Cortex of kidney (tissue), 1 donor: ENCODE data around the gene DUSP16.
"Not testable (repeated sequence)": the region's sequence is repeated elsewhere in the genome, so short reads cannot be mapped to it uniquely, and the experiment has no call there.

Source experiments
- DNase-seq: peaks from one replicate; lab custom pipeline; 2025; lab: John Stamatoyannopoulos, UW

Gene DUSP16

DNA sequence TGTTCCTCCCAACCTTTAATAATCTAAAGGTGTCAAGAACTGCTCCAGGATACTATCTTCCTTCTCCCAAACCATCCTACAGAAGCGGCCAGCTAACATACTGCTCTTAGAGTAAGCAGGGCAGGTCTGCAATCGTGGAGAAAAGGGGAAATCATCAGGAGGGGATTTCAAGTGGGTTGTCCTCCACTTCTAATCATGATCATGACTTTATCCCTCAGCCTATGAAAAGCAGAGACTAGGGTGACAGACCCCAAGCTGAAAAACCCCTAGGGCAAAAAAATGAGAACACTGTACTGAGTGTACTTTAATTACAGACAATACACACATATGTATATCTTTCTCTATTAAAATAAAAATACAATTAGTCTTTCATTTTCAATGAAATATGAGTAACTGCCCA, 13.9 kb downstream of the DUSP16 start:
- no peak for DNase-seq

DNA sequence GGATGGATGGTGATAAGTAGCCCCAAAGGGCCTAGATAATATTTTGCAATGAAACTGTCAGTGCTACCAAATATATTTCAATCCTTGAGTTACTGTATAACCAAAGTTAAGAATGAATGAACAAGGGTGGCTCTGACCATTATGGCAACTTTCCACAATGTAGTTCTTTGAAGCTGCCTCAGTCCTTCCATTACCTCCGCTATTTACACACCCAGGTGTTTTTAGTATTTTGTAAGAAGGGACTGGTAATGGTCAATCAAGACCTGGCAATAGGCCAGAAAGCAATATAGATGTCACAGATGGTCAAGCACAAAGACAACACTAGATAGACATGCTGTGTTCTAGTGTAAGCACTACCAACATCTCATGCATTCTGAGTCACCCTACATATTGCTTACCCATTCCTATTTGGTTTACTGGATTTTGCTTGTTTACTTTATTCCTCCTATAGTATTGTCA, 16.3 kb downstream of the DUSP16 start:
- DNase-seq: no peak

DNA sequence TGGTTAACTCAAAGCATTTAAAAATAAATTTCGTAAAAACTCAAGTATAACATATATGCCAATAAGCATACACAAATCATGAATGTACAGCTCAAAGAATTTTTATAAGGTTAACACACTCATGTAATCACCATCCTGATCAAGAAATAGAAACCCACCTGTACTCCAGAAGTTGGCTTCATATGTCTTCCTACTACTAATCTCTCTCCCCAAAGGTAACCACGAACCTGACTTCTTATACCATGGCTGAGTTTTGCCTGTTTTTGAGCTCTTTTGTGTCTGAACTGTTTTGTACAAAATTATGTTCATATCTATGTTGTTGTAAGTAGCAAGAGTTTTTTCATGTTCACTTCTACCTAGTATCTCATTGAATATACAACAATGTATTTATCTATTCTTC, 18.7 kb downstream of the DUSP16 start:
- DNase-seq: no peak

DNA sequence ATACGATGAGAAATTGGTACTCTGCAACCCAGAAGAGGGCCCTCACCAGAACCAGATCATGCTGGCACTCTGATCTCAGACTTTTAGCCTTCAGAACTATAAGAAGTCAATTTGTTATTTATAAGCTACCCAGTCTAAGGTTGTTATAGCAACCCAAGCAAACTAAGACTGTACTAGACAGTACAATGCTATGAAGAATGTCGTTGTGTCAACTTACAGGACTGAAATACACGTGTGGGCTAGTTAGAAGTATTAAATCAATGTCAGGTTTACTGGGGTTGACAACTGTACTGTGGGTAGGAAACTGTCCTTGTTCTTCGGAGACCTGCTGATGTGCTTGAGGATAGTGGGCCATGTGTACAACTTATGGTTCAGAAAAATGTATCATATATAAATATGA, 19.7 kb downstream of the DUSP16 start:
- DNase-seq: no peak

DNA sequence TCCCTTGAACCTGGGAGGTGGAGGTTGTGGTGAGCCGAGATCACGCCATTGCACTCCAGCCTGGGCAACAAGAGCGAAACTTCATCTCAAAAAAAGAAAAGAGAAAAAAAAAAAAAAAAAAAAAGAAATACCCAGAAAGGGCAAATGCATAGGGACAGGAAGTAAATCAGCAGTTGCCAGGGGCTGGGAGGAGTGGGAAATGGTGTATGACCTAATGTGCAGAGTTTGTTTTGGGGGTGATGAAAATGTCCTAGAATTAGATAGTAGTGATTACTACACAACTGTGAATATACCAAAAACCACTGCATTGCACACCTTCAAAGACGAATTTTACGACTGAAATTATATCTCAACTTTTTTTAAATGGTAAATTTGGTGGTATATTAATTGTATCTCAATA, 20.4 kb downstream of the DUSP16 start:
- DNase-seq: no peak

DNA sequence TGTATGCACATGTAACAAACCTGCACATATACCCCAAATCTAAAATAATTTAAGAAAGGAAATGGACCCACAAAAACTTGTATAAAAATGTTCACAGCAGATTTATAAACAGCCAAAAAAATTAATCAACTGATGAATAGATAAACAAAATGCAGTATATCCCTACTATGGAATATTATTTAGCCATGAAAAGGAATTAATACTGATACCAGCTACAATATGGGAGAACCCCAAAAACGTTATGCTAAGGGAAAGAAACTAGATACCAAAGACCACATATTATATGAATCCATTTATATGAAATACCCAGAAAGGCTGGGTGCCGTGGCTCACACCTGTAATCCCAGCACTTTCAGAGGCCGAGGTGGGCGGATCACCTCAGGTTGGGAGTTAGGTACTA, 20.9 kb downstream of the DUSP16 start:
- DNase-seq: no peak

DNA sequence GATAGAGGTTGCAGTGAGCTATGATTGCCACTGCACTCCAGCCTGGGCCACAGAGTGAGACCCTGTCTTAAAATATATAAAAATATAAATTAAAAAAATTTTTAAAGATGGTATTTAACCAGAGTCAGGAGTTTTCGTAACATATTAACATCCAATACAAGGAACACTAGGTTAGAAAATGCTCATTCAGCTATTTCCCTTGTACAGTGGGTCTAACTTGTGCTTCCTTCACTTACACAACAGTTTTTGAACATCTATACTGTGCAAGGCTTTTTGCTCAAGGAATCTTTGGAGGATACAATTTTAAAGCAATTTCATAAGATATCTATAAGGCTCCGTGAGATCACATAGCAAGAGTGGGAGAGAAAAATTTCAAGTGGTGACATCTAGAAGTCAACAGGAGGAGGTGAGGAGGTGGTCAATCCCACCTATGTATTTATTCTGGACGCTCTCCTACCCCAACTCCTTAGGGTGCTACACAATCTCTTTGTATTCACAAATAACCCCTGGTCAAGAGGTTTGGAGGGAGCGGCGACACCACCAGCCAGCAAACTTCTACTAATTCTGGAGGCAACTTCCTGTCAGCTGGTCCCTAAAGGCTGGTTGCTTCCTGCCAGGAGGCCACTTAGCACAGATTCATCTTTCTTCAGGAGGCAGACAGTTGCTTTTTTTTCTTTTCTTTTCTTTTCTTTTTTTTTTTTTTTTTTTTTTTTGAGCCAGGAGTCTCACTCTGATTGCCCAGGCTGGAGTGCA, 22.2 kb downstream of the DUSP16 start:
- no peak for DNase-seq

DNA sequence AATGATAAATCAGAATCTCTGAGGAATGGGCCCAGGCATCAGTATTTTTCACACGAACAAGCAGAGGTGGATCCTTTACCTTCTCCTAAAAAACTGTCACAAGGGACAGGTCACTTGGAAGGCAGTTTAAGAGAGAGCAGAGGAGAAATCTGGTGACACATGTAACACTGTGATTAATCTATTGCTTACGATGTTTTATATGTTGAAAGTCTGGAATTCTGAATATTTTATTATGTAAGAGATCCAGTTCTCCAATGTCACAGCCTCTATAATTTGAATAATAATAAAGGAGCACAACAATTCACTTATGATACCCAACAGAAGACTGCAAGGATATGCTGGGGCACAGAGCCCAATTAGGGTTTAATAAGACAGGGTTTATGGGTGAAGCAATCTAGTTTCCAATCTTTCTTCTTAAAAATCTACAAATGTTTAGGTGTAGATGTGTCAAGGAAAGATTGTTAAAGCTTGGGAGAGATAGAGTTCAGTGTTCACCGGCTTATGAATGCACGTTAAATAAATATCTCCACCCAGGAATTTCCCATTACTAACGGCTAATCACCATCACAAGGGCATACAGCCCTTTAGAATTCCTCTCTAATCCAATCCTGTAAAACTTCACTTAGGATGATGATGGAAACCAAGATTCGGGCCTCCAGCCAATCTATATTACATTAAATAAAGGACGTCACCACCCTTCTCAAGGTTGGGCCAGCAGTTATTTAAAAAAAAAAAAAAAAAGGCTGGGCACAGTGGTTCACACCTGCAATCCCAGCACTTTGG, 23.4 kb downstream of the DUSP16 start:
- DNase-seq: no peak

DNA sequence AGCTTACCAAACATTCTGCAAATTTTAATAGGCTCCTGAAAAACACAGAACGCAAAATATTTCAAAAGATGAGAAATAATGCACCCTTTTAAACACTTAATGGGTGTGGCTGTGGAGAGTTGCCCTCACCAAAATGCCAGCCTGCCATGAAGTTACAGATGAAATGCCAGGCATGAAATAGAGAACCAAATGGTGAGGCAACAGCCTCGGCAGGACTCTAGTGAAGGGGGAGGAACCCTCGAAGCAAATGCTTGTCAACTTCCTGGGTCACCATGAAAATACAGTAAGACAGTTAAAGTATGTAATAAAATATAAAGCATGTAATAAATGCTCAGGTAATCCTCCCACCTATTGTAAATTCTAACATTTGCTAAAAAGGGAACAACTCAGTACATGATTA, 24.1 kb downstream of the DUSP16 start:
- no peak for DNase-seq

DNA sequence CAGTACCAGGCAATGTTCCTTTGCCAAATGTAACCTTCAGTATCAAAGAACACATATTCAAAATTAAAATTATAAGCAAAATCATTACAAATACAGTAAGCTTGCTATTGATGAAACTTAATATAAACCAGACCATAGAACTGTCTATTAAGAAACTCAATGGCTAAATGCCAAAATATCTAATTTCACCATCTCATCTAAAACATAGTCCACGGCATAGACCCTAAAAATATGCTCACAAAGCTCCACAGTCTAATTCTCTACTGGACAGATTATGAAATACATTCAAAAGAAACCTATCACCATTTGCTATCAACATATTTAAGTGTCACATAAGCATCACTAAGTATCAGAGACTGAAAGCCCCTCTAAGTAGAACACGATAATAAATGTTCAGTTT, 25.2 kb downstream of the DUSP16 start:
- no peak for DNase-seq

DNA sequence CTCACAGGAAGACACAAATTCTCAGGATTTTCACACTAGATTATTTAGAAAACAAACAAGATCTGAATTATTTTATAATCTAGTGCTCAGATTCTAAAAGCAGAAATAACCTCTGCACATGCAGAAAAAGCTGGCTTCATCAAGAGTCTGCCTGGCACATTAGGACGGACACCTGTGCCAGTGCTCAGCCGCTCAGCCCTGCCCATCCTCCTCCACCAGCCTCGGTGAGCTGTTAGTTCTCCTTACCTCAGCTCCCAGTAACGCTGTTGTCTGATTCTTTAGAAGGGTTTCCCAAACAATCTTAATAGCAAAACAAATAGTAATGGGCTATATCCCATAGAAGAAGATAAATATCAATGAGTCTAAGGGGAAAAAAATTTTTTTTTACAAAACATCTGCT, 27.7 kb downstream of the DUSP16 start:
- DNase-seq: no peak

DNA sequence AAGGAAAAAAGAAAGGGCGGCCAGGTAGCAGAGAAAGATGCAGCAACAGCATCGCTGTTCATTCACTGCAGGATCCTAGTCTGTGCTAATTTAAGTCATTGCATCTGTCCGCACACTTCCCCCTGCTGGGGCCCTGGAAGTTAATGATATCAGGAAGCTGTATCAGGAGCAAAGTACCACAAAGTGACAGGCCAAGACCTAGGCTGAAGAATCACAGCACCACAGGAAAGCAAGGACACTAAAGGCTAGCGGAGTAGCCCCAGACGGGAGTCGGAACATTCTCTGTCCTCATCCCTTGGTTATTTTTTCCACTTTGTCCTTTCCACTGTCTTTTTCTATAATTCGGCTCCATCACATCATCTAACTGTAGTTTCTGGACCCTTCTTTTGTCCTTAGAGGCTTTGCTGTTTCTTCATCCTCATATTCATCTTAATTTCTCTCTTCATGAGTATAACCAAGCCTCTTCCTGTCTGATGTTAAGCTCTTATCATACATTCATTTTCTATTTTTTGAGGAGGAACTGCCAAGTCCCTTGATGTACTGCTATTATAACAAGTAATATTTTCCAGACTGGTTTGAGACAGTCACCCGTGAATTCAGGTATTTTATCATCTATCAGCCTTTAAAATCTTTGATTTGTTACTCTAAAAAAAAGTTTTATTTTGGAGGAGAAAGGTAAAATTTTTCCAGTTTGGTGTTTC, 28.3 kb downstream of the DUSP16 start:
- no peak for DNase-seq

DNA sequence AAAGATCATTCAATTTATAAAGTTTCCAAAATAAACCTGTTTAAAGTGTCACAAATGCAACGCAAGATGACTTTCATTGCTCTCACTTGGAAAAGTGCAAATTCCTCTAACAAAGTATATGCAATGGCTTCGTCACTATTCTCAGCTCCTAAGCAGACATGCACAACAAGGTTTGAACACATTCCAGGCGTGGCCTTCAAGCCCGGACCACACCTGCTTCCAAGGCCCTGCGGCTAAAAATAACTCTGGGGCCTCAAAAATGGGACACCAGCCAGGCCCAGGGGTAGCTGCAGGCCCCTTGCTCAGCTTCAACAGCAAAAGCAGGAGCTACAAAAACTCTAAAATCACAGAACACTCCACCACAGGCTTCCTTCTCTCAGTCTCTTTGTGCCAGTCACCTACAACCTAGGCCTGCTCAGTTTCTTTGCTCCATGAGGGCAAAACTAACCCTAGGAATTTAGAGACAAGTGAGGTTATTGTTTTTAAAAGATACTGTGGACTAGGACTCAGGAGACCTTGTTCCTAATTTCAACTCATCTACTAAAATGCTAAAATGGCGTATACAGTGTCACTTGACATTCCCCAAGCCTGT, 29.3 kb downstream of the DUSP16 start:
- DNase-seq: no peak

DNA sequence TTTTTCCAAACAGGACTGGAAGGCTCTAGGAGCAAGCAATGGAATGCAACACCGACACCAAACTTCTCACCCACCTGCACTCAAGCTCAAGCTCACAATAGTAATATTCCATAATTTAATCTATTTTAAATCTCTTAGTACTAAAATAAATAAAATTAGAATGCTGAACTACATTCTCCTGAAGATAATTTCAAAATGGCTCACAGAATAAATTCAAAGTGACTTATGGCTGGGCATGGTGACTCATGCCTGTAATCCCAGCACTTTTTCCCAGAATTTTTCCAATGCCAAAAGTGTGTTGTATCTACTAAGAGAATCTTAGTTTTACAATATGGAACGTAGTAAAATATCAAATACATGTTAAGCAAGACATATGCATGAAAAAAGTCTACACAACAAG, 31.5 kb downstream of the DUSP16 start:
- DNase-seq: no peak

DNA sequence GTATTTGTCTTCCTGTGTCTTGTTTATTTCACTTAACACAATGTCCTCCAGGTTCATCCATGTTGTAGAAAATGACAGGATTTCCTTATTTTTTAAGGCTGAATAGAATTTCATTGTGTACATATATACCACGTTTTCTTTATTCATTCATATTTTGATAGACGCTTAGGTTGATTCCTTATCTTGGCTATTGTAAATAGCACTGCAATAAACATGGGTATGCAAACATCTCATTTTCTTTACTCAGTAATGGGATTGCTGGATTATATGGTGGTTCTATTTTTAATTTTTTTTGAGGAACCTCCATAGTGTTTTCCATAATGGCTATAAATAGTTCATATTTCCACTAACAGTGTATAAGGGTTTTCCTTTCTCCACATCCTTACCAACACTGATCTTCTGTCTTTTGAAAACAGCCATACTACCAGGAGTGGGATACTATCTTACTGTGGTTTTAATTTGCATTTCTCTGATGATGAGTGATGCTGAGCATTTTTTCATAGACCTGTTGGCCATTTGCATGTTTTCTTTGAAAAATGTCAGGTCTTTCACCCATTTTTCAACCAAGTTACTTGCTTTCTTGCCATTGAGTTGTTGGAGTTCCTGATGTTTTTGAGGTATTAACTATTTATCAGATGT, 32.8 kb downstream of the DUSP16 start:
- DNase-seq: no peak

DNA sequence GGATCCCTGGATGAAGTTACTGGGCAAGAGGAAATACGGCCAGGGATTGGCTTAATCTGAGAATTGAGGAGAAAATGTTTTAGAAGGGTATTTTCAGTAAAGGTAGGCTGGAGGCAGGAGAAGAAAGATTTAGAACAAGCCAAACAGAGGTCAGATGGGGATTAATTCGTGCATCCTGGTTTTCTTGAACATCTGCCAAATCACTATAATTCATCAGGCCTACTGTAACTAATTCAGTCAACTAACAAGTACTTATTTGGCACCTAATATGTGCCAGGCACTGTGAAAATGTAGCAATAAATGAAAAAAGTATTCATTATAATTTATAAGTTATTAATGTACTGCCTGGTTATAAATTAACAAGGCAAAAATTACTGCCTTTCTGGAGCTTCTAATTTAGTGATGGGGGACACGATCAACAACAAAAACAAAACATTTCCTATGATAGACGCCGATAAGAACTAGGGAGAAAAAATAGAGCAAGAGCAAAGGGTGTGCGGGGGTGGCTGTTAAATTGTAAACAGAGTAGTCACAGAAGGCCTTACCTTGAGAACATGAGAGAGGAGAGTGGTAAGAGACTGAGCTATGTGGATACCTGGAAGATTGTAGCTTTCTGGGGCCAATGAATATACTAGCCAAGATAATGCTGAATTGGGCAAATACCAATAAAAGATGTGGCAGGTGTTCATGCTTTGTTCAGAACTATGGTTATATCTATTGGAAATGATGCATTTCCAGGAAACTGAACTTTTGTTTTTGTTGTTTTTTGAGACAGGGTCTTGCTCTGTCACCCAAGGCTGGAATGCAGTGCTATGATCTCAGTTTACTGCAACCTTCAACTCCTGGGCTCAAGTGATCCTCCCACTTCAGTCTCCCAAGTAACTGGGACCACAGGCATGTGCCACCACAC, 34.0 kb downstream of the DUSP16 start:
- no peak for DNase-seq

DNA sequence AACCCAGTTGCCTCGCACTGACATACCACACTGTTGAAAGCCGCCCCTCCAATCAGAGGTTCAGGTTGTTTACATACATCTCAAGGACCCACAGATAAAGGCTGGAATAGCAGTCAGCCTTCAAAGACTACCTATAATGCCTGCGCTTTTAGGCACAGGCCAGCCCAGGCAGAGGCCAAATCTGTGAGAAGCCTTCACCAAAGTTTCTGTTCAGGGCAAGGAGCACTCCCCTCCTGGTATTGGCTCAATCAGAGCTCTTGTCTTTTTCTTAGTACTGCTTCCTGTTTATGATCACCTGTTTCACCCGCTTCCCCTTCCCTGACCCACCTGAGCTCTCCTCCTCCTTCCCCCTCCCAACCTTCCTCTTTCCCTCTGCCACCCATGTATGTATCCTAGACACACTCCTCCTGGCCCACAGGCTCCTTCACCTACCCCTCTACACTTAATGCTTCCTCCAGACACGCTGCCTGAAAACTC, 34.8 kb downstream of the DUSP16 start:
- no peak for DNase-seq

DNA sequence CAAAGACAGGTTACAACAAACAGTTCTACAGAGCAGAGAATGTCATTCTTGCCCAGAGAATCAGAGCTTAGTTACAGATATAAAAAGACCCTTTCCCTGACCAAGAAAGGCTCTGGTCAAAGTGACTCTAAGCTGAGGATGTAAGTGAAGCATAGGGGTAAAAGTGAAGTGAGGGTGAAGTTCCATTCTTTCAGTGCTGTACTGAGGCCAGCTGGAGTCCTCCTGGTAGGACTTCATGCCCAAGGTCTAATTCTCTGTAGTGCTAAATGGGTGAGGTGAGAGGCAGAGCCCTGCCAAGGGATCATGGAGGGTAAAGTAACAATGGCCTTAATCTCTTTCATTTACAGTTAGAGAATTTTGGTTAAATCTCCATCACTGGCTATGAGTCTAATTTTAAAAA, 38.5 kb downstream of the DUSP16 start:
- DNase-seq: no peak

DNA sequence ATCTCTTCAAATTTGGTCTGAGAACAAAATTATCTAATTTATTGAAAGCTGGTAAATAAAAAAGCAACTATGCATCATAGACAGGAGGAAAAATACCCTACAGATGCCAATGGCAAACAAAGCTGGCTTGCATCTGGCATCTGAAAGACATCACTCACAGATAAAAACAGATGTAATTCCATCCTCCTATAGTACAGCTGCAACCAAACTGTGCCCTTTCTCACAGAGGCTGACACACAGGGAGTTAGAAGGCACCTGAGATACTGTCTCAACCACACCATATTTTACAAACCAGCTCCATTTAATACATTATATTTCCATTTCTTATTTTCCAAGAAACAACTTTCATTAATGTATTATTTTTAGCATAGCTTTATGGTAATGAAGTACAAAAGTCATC, 39.4 kb downstream of the DUSP16 start:
- no peak for DNase-seq

DNA sequence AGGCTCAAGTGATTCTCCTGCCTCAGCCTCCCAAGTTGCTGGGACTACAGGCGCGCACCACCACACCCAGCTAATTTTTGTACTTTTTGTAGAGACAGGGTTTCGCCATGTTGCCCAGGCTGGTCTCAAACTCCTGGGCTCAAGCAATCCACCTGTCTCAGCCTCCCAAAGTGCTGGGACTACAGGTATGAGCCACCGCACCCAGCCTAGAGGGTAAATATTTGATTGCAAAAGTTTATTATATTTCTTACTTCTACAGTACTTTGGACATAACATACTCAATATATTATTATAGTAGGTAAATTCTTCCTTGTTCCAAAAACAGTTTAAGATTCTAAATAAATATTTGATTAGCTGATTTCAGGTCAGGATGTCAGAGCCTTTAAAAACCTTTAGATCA, 40.0 kb downstream of the DUSP16 start:
- not testable (repeated sequence) for DNase-seq

DNA sequence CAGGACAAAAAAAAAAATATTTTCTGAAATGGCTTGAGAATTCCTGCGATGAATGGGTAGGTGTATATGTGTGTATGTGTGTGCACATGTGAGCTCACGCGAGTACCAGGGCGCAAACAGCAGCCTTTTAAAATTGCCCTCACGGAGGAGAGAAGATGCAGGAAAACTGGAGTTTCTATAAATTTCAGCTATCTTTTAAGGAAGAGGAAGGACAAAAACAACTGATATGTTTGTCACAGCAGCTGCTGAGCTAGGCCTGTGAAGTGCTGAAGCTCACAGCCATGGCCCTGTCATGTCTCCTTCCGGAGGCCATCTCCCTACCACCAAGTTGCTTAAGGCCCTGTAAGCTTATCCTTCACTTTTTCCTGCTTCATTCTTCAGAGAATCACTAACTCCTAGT, 40.8 kb downstream of the DUSP16 start:
- no peak for DNase-seq
